Measurements from ENCODE around the gene MAP6.

Gene MAP6

DNA sequence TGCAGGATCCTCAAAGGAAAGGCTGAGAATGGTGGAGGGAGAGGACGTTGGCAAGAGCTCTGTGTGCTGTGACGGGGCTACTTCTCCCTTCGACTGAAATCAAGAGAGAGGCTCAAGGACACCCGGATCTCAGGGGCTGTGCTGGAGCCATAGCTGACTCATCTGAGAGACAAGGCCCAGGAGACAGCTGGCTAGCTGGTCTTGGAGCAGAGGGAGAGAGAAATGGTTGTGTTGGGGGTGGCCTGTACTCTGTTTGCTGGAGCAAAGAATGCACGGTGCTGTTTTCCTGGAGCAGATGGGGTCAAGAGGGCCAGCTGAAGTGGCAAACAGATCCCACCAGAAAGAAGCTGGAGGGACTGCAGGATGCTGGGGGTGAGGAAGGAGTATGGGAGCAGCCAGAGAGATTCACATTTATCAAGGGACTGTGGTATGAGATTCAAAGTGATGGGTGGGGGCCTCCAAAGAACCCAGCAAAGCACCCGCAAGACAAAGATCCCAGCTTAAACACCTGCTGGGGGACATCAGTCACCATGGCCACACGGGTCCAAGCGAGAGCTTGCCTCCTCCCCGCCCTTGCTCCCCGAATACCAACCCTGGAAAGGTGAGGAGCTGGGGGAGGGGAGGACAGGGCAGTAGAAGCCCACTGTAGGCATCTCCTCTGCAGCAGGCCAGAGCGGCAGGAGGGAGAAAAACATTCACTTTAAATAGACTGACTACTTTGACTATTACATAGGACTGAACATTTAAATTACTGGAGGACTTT is 40.8 kb downstream of the MAP6 start:
- DNase-seq: no peak

GRCh38 chr11:75626889-75627529 is 41.8 kb downstream of the MAP6 start:
- no peak for DNase-seq

GRCh38 chr11:75625991-75626888 is 42.6 kb downstream of the MAP6 start:
- no peak for DNase-seq

- no peak for DNase-seq
Measured at GRCh38 chr11:75625021-75625420, 43.8 kb downstream of the MAP6 start.

- DNase-seq: no peak
Measured at GRCh38 chr11:75616281-75616680, 52.6 kb downstream of the MAP6 start.

GRCh38 chr11:75615751-75616150 is 53.1 kb downstream of the MAP6 start:
- DNase-seq: no peak

GRCh38 chr11:75611823-75612222 is 57.0 kb downstream of the MAP6 start:
- no peak for DNase-seq

DNA sequence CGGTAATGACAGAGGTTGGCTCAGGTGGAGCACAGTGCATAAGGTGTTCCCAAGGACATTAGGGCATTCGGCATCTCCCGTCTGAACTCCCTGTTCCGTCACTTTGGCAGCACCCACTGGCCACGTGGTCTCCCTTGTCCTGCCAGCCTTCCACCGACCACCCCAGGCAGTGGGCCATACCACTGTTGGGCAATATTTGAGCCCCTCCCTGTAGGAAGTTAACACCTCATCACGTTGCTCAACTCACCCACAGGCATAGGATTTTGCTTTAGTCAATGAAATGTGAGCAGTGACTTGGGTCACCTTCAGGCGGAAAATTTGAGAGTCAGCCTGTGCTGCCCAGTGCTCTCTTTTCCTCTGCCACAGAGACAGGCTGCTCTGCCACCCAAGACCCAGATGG is 62.7 kb downstream of the MAP6 start:
- no peak for DNase-seq

- peak in 1 of 2 donors; percentile 8 for DNase-seq
Measured at GRCh38 chr11:75603791-75604736, 64.8 kb downstream of the MAP6 start.

- DNase-seq: no peak
Measured at GRCh38 chr11:75602951-75603350, 65.9 kb downstream of the MAP6 start.

GRCh38 chr11:75601494-75601893 is 67.3 kb downstream of the MAP6 start:
- no peak for DNase-seq

- DNase-seq: no peak
Measured at GRCh38 chr11:75600356-75600755, 68.5 kb downstream of the MAP6 start.

GRCh38 chr11:75598900-75599299 is 69.9 kb downstream of the MAP6 start:
- DNase-seq: no peak

DNA sequence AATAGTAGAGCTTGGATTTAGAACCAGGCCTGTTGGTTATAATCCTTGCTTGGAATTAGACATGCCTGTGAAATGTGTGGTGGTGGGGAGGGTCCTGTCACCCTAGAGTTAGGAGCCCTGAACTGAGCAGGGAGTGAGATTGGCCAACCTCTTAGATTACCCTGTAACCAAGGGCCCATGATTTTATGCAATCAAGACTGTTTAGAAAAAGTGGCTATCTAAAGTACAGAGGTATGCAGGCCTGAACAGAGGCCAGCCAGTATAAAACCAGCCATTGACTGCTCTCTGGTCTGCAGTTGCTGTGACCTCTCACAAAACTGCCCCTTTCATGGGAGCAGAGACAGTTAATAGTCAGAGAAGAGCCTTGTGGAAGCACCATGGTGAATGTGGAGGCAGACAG is 70.6 kb downstream of the MAP6 start:
- no peak for DNase-seq

DNA sequence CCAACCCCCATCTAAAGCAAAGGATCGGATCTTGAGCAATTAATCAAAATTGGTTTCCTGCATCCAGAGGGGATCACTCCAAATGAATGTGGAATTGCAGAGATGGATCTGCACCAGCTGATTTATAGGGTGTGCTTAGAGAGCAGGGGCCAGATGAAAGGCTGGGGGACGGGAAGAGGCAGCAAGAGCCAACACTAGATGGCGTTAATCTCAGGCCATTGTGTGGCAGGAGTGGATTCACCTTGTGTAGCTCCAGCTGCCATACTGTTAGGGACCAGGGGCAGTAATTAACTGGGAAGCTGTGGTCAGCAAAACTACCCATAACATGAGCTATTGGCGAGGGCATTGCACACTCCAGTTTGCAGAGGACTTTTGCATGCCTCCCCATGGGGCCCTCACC is 71.2 kb downstream of the MAP6 start:
- DNase-seq: peak; percentile 18 to 23

- no peak for DNase-seq
Measured at GRCh38 chr11:75596914-75597313, 71.9 kb downstream of the MAP6 start.

GRCh38 chr11:75595429-75595828 is 73.4 kb downstream of the MAP6 start:
- DNase-seq: no peak

DNA sequence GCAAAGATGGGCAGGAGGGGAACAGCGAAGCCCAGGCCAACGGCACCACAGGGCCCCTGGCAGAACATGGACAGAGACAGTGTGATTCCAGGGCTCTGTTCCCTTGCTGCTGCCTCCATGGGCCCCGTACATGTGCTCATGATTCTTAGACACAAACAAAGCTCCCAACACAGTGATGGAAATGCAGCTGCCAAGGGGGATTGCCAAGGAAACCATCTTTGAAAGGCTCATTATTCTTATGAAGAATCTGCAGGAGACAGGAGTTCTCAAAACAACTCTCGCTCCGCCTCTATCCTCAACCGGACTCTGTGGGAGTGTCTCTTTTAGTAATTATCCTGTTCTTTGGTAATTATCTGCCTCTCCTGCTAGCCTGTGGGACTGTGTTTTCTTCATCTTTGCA is 74.6 kb downstream of the MAP6 start:
- no peak for DNase-seq

- no peak for DNase-seq
Measured at GRCh38 chr11:75593286-75593915, 75.4 kb downstream of the MAP6 start.

DNA sequence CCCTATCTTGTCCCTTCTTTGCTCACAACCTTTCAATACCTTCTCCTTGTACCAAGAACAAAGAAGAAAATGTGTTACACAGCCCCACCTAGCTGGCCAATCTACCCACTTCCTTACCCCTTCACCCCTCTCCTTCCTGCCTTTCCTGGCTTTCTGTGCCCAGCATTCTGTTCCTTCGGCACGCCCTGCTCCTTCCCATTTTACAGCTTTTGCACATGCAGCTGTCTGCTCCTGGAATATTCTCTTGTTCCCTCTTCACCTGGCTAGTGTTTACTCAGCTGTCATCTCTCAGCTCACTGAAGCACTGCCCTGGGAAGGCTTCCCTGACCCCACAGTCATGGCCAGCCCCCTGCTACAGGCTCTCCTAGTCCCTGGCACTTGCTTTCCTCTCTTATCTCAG is 76.1 kb downstream of the MAP6 start:
- DNase-seq: no peak

GRCh38 chr11:75591966-75592365 is 76.9 kb downstream of the MAP6 start:
- DNase-seq: no peak

GRCh38 chr11:75591371-75591770 is 77.5 kb downstream of the MAP6 start:
- DNase-seq: peak in 1 of 2 donors; percentile 61

All from inflammatory macrophage (primary cell).